Measurements from ENCODE around the gene OR10V1. TPM values are rescaled to one million over a fixed set of nuclear protein-coding genes. Genes with fewer than 3 reads are reported as not detected.
A peak's percentile ranks its signal among the peaks of the same experiment; 100 is the strongest.

The OR10V1 gene
- total RNA-seq, 3 donors from 2014 or later (not counting 1 experiment from before 2014, with no cell fraction given) = not detected

GRCh38 chr11:59758401-59759037, 44.9 kb upstream of the OR10V1 start:
- Mint-ChIP-seq H3K27ac (peak overlapping the region in 1 of 2 donors; percentile 27), H3K4me1 (peaks cover 48 to 57% of the 10 kb centered on the region in 2 donors), H3K36me3 (no peaks in the 10 kb centered on the region), H3K4me3 (no peak overlapping the region), H3K9me3 (no peaks in the 10 kb centered on the region), H3K27me3 (ENCODE audit: low read depth in 2 of 2) (no peaks in the 10 kb centered on the region)
- intact Hi-C loops (cut with micrococcal nuclease) = no loop called here
- Histone ChIP-seq H3K27me3 (ENCODE audit: control insufficient read depth, insufficient read depth, low read length) (no peaks in the 10 kb centered on the region), H3K9me3 (ENCODE audit: control insufficient read depth, insufficient read depth, low read length) (no peaks in the 10 kb centered on the region), H3K4me3 (ENCODE audit: low read length) (no peak overlapping the region), H3K36me3 (ENCODE audit: control insufficient read depth, insufficient read depth, low read length) (no peaks in the 10 kb centered on the region), H3K4me1 (ENCODE audit: control insufficient read depth, insufficient read depth, low read length) (peaks cover 27% of the 10 kb centered on the region), H3K27ac (ENCODE audit: low read length) (no peak overlapping the region)
- 96% methylated on average over 4 of the region's 4 CpGs for WGBS (ENCODE audit: insufficient coverage)
- no peak for TF ChIP-seq CTCF (IDR thresholded peaks at IDR 0.05)
- DNase-seq (no peak), ATAC-seq (no peak)

GRCh38 chr11:59756845-59757244, 43.2 kb upstream of the OR10V1 start:
- no peaks in the 10 kb centered on the region for H3K27me3 Mint-ChIP-seq (ENCODE audit: low read depth in 2 of 2)
- H3K27ac Mint-ChIP-seq = peak overlapping the region; percentile 62 to 84
- DNase-seq (peak in 1 of 2 donors; percentile 12), ATAC-seq (no peak)
- no peaks in the 10 kb centered on the region for H3K27me3 ChIP-seq (ENCODE audit: control insufficient read depth, insufficient read depth, low read length)
- peaks cover 27% of the 10 kb centered on the region for H3K4me1 ChIP-seq (ENCODE audit: control insufficient read depth, insufficient read depth, low read length)
- no peaks in the 10 kb centered on the region for H3K36me3 Mint-ChIP-seq
- WGBS (ENCODE audit: insufficient coverage) = 28% methylated on average over 4 of the region's 4 CpGs
- TF ChIP-seq CTCF (IDR thresholded peaks at IDR 0.05) = no peak
- no peak overlapping the region for H3K27ac ChIP-seq (ENCODE audit: low read length)
- intact Hi-C loops (cut with micrococcal nuclease) = no loop called here
- no peak overlapping the region for H3K4me3 ChIP-seq (ENCODE audit: low read length)
- no peaks in the 10 kb centered on the region for H3K36me3 ChIP-seq (ENCODE audit: control insufficient read depth, insufficient read depth, low read length)
- H3K9me3 ChIP-seq (ENCODE audit: control insufficient read depth, insufficient read depth, low read length) = no peaks in the 10 kb centered on the region
- H3K4me3 Mint-ChIP-seq = peak overlapping the region; percentile 25
- H3K4me1 Mint-ChIP-seq = peaks cover 42 to 47% of the 10 kb centered on the region in 2 donors
- H3K9me3 Mint-ChIP-seq = no peaks in the 10 kb centered on the region

GRCh38 chr11:59756558-59756840, 42.9 kb upstream of the OR10V1 start:
- TF ChIP-seq CTCF (IDR thresholded peaks at IDR 0.05) = no peak
- DNase-seq (no peak), ATAC-seq (no peak)
- H3K27me3 Mint-ChIP-seq (ENCODE audit: low read depth in 2 of 2) = no peaks in the 10 kb centered on the region
- Histone ChIP-seq H3K27me3 (ENCODE audit: control insufficient read depth, insufficient read depth, low read length) (no peaks in the 10 kb centered on the region), H3K4me3 (ENCODE audit: low read length) (no peak overlapping the region), H3K4me1 (ENCODE audit: control insufficient read depth, insufficient read depth, low read length) (peaks cover 27% of the 10 kb centered on the region), H3K27ac (ENCODE audit: low read length) (no peak overlapping the region), H3K9me3 (ENCODE audit: control insufficient read depth, insufficient read depth, low read length) (no peaks in the 10 kb centered on the region), H3K36me3 (ENCODE audit: control insufficient read depth, insufficient read depth, low read length) (no peaks in the 10 kb centered on the region)
- H3K4me3 Mint-ChIP-seq = peak overlapping the region; percentile 96
- peak overlapping the region; percentile 62 to 84 for H3K27ac Mint-ChIP-seq
- no peaks in the 10 kb centered on the region for H3K9me3 Mint-ChIP-seq
- no peaks in the 10 kb centered on the region for H3K36me3 Mint-ChIP-seq
- H3K4me1 Mint-ChIP-seq = peaks cover 42 to 47% of the 10 kb centered on the region in 2 donors
- WGBS (ENCODE audit: insufficient coverage) = 38% methylated on average over 2 of the region's 3 CpGs
- intact Hi-C loops (cut with micrococcal nuclease) = no loop called here

Measured in natural killer cell (primary cell).